Caki2 (cell line): ENCODE measurements around the gene SIAH3. TPM values are rescaled to one million over a fixed set of nuclear protein-coding genes. Genes with fewer than 3 reads are reported as not detected.

Source experiments
- total RNA-seq: library from RNA; depleted of rRNA; stranded (reverse); fragments of >200 nt; shearing (Covaris generic); gene quantifications from 2 replicates; pipeline ENCODE4 v1.2.3, GENCODE V29; 2014; ENCODE audit warnings: low replicate concordance; rRNA removed

The SIAH3 gene
- total RNA-seq, 1 experiment from 2014 or later: not detected

Other genes starting within 250 kb of the SIAH3 start
- not detected in 2 replicates for gene ERICH6B, start 236.0 kb downstream of the SIAH3 start, total RNA-seq
- gene CBY2, start 149.4 kb downstream of the SIAH3 start, total RNA-seq: not detected in 2 replicates
- 7.4 and 9.8 TPM in 2 replicates for gene ZC3H13, start 201.0 kb upstream of the SIAH3 start, total RNA-seq